D721Med (cell line): ENCODE results near the gene MLLT3.

ENCODE experiments used
- DNase-seq: peaks from one replicate; pipeline ENCODE4 v3.0.0; 2011; ENCODE audit warnings: low spot score; ENCODE audit not compliant: insufficient read length
- FAIRE-seq: peaks from 2 replicates; lab custom pipeline; 2011; peaks lifted over from hg19 to GRCh38; lab: Jason Lieb, UNC
- TF ChIP-seq, protein P1 (sequence below): IDR thresholded peaks from 2 replicates; pipeline ENCODE4 v1.5.1; 2012; ENCODE audit warnings: mild to moderate bottlenecking, control low read depth; ENCODE audit not compliant: insufficient read depth; ENCODE audit errors: missing control alignments

MLLT3 gene

GRCh38 chr9:20610591-20610990 is 11.7 kb downstream of the MLLT3 start:
- DNase-seq, result no peak
- TF ChIP-seq, protein P1, sequence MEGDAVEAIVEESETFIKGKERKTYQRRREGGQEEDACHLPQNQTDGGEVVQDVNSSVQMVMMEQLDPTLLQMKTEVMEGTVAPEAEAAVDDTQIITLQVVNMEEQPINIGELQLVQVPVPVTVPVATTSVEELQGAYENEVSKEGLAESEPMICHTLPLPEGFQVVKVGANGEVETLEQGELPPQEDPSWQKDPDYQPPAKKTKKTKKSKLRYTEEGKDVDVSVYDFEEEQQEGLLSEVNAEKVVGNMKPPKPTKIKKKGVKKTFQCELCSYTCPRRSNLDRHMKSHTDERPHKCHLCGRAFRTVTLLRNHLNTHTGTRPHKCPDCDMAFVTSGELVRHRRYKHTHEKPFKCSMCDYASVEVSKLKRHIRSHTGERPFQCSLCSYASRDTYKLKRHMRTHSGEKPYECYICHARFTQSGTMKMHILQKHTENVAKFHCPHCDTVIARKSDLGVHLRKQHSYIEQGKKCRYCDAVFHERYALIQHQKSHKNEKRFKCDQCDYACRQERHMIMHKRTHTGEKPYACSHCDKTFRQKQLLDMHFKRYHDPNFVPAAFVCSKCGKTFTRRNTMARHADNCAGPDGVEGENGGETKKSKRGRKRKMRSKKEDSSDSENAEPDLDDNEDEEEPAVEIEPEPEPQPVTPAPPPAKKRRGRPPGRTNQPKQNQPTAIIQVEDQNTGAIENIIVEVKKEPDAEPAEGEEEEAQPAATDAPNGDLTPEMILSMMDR, result no peak
- FAIRE-seq, result no peak

- FAIRE-seq, result no peak
- TF ChIP-seq, protein P1, result no peak
- no peak for DNase-seq
Observed at GRCh38 chr9:20608582-20608981, 13.7 kb downstream of the MLLT3 start.

- TF ChIP-seq, protein P1, result no peak
- no peak for DNase-seq
- no peak for FAIRE-seq
Observed at GRCh38 chr9:20606652-20607051, 15.6 kb downstream of the MLLT3 start.

DNA sequence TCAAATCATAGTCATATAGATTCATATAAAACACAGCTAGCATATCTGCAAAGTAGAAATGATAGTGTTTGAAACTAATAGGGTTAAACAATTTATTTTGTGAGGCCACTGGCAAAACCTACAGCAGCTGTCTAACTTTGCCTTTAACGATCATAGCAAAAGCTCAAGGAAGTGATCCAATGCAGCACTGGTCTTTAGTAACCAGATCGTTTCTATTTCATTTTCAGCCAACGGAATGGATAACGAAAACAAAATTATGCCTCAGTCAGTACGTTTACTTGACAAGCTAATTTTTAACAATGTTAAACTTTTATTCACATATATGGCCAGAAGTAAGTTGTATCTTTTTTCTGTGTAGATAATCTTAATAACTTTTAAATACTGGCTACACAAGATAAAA is 17.7 kb downstream of the MLLT3 start:
- no peak for FAIRE-seq
- DNase-seq, result no peak
- TF ChIP-seq, protein P1, result no peak

GRCh38 chr9:20603524-20604268 is 18.6 kb downstream of the MLLT3 start:
- TF ChIP-seq, protein P1, result no peak
- DNase-seq (no peak), FAIRE-seq (no peak)

DNA sequence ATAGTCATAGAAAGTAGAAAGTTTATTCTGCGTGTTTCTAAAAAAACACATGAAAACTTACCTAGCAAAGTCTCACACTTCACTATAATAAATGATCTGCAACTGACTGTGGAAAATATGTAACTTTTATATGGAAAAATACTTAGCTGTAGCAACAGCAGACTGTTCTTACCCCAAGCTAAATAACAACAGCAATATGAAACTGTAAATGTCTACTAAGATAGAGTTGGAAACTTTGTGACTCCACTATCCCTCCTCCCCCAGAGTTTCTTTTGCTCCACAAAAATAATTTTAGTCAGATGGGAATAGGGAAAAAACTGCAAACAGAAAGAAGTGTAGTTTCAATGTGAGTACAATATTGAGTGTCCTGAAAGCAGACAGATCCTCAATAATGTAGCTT is 21.0 kb downstream of the MLLT3 start:
- no peak for FAIRE-seq
- TF ChIP-seq, protein P1, result no peak

DNA sequence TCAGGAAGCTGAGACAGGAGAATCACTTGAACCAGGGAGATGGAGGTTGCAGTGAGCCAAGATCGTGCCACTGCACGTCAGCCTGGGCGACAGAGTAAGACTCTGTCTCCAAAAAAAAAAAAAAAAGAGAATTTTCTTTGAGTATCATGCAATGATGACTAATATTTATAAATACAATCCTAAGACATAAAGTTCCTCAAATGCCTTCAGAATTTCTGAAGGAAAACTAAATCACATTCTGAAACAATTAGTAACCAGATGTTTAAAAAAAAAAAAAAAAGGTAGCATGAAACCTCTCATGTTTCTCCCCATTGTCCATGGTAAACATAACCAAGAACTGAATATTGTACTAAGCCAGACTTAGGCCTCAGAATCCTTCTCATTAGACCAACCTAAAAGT is 23.1 kb downstream of the MLLT3 start:
- DNase-seq (no peak), FAIRE-seq (no peak)
- TF ChIP-seq, protein P1, result no peak

More for the DNA sequence above, 21.0 kb downstream of the MLLT3 start:
- no peak for DNase-seq
